ENCODE results near the gene SND1. TPM values are rescaled to one million over a fixed set of nuclear protein-coding genes. Genes with fewer than 3 reads are reported as not detected.

Gene SND1
- 88.5 TPM for total RNA-seq

- peak; percentile 99 for DNase-seq
These were observed at the start of gene SND1 for GRCh38 chr7:127651556-127652332. TSS of gene SND1 (plus strand) at chr7:127652194. CDS start at chr7:127652374, 180 bp downstream.

GRCh38 chr7:127608446-127608845, 43.5 kb upstream of the SND1 start:
- DNase-seq, result no peak

DNA sequence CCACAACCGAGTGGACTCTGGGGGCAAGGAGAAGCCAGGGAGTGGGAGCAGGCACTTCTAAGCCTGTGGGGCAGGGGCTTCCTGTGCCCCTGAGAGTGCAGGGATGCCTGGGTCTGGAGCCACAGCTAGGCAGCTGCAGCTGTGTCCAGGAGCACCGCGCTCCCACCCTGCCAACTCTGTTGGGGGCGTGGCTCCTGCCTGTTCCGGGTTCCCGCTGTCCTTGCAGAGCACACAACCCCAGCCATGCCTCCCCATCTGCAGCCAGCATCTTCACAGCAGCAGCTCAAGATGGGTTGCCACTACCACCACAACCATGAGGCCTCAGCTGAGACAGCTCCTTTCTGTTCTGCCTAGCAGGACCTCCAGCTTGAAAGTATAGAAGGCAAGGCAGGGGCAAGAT, 42.7 kb upstream of the SND1 start:
- no peak for DNase-seq

DNA sequence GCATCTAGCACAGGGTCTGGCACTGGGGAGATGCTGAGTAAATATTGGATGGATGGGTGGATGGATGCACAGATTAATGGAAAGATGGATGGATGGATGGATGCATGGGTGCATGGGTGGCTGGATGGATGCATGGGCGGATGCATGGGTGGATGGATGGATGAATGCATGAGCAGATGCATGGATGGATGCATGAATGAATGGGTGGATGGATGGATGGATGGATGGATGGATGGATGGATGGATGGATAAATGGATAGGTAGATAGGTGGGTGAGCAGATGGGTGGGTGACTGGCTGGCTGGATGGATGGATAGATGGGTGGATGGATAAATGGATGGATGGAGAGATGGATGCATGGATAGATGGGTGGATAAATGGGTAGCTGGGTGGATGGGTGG, 39.7 kb upstream of the SND1 start:
- DNase-seq, result no peak

DNA sequence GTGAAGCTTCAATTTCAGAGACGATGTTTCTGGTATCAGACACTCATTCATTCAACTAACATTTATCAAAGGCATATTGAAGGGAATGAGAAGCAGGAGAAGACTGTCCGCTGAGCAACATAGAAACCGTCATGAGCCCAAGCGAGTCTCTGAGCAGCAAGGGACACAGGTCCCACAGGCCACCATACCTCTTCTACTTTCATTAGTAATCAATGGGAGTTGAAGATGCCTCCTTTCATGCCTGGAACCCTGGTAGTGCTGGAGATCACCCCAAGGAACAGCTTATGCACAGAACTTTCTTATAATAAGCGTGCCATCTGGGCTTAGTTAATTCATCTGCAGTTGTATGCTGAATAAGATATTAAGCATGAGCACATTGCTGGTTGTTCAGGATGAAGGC, 35.3 kb upstream of the SND1 start:
- DNase-seq, result no peak

- no peak for DNase-seq
These were observed 34.0 kb upstream of the SND1 start, which contains the start of gene PAX4 for GRCh38 chr7:127618042-127618441. TSS of gene PAX4 (minus strand) at chr7:127618142. CDS start at chr7:127615928, 2,214 bp downstream.

- no peak for DNase-seq
These were observed 33.2 kb upstream of the SND1 start for GRCh38 chr7:127618775-127619174.

- no peak for DNase-seq
These were observed 32.2 kb upstream of the SND1 start for GRCh38 chr7:127619681-127620405.

- DNase-seq, result no peak
These were observed 31.4 kb upstream of the SND1 start for GRCh38 chr7:127620406-127621233.

DNA sequence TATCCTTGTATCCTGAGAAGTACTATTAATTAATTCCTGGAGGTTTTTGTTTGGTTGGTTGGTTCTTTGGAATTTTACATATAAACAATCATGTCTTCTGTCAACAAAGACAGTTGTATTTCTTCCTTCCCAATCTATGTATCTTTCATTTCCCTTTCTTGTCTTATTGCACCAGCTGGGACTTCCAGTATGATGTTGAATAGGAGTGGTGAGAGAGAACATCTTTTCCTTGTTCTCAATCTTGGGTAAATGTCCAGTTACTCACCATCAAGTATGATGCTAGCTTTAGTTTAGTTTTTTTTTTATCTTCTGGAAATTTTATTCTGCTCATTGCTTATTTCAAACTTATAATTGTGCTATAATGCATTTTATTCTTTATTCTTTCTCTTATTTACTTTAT, 26.7 kb upstream of the SND1 start:
- no peak for DNase-seq

GRCh38 chr7:127628445-127628844, 23.5 kb upstream of the SND1 start:
- DNase-seq, result no peak

GRCh38 chr7:127629268-127629854, 22.6 kb upstream of the SND1 start:
- no peak for DNase-seq

DNA sequence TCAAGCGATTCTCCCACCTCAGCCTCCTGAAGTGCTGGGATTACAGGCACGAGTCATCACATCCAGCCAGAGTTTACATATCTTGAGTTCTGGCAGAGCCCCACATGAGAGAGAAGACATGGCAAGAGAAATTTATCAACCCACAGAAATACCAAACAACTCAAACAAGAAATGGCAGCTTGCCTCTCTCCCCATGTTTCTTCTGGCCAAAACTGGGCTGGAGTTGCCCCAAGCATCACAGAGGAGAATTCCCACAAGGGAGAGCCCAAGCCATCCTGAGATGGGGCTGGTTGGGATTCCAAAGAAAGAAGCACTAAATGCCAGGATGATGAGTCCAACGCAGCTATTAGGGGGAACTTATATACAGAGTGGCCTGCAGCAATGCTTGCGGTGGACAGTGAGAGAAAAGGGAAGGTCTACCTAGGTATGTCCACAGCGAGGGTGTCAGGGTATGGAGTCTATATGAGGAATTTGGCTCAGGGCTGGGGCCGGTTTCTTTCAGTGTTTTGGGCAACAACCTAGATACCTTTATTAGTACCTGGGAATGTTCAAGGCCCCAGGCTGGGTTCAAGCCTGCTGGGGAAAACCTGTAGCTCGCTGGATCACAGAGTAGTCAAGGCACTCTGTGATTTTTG, 19.6 kb upstream of the SND1 start:
- no peak for DNase-seq

- DNase-seq, result no peak
These were observed 16.2 kb upstream of the SND1 start for GRCh38 chr7:127635659-127636285.

GRCh38 chr7:127638197-127638596, 13.8 kb upstream of the SND1 start:
- DNase-seq, result no peak

GRCh38 chr7:127644484-127644883, 7.5 kb upstream of the SND1 start:
- DNase-seq, result no peak

DNA sequence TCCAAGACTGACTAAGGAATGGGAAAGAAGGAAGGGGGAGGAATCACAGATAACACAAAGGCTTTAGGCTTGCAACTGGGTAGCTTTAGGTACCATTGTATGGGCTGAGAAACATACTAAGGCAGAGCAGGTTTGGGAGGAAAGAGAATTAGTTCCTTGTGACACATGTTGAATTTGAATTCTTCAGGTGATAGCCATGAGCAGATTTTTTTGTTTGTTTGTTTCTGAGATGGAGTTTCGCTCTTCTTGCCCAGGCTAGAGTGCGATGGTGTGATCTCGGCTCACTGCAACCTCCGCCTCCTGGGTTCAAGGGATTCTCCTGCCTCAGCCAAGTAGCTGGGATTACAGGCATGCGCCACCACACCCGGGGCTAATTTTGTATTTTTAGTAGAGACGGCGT, 4.4 kb upstream of the SND1 start:
- DNase-seq, result no peak

GRCh38 chr7:127648986-127649385, 3.0 kb upstream of the SND1 start:
- no peak for DNase-seq

GRCh38 chr7:127650847-127651555, 993 bp upstream of the SND1 start:
- DNase-seq, result no peak

GRCh38 chr7:127652333-127653248, 597 bp downstream of the SND1 start:
- DNase-seq, result no peak
